ENCODE data around the gene KDM4C.

- no peak for TF ChIP-seq CTCF (IDR thresholded peaks at IDR 0.05)
- no peak for TF ChIP-seq EP300 (IDR thresholded peaks at IDR 0.05)
- TF ChIP-seq POLR2A (IDR thresholded peaks at IDR 0.05) = no peak
- no peak for TF ChIP-seq POLR2AphosphoS5 (IDR thresholded peaks at IDR 0.05)
Measured at GRCh38 chr9:6927838-6928237, 170.1 kb downstream of the KDM4C start.
